GM21526 (cell line): ENCODE data around the gene IGLON5.

ENCODE experiments used
- ATAC-seq: cut with Tn5 transposase; IDR thresholded peaks from one replicate; pipeline ENCODE4 v1.9.1; 2021; ENCODE audit warnings: moderate library complexity; ENCODE audit not compliant: unreplicated experiment, low FRiP score

Gene IGLON5

GRCh38 chr19:51361239-51361638 is 49.8 kb downstream of the IGLON5 start:
- ATAC-seq, result no peak

GRCh38 chr19:51364200-51365106 is 53.0 kb downstream of the IGLON5 start:
- ATAC-seq, result no peak

GRCh38 chr19:51365211-51365964 is 53.9 kb downstream of the IGLON5 start:
- no peak for ATAC-seq

- no peak for ATAC-seq
Observed at GRCh38 chr19:51365965-51366388, 54.5 kb downstream of the IGLON5 start, which contains the start of gene ETFB. ETFB (minus strand) TSS chr19:51366388; CDS start chr19:51366326, 62 bp downstream.

GRCh38 chr19:51366389-51367254 is 55.2 kb downstream of the IGLON5 start:
- ATAC-seq, result peak; percentile 43

GRCh38 chr19:51367255-51367564 is 55.8 kb downstream of the IGLON5 start:
- peak; percentile 8 for ATAC-seq

- ATAC-seq, result peak; percentile 66
Observed at GRCh38 chr19:51367565-51368365, 56.3 kb downstream of the IGLON5 start.

GRCh38 chr19:51368366-51369282 is 57.2 kb downstream of the IGLON5 start, which contains the start of gene CLDND2:
CLDND2 (minus strand) TSS chr19:51369003; CDS start chr19:51368577, 426 bp downstream.
- no peak for ATAC-seq

GRCh38 chr19:51370230-51370629 is 58.8 kb downstream of the IGLON5 start:
- no peak for ATAC-seq

- no peak for ATAC-seq
Observed at GRCh38 chr19:51371186-51371690, 59.8 kb downstream of the IGLON5 start.

GRCh38 chr19:51372021-51372648 is 60.7 kb downstream of the IGLON5 start:
- no peak for ATAC-seq

- ATAC-seq, result no peak
Observed at GRCh38 chr19:51372649-51373504, 61.4 kb downstream of the IGLON5 start, which contains the start of gene NKG7. NKG7 (minus strand) TSS chr19:51372654; CDS start chr19:51372535, 119 bp downstream.

GRCh38 chr19:51375504-51376221 is 64.2 kb downstream of the IGLON5 start:
- no peak for ATAC-seq

GRCh38 chr19:51377422-51377821 is 66.0 kb downstream of the IGLON5 start:
- no peak for ATAC-seq

GRCh38 chr19:51380379-51380778 is 68.9 kb downstream of the IGLON5 start:
- no peak for ATAC-seq
